ENCODE data around the gene RBBP8. TPM values are rescaled to one million over a fixed set of nuclear protein-coding genes. Genes with fewer than 3 reads are reported as not detected.

The RBBP8 gene
- total RNA-seq, 1 experiment from 2014 or later, result 65.2 TPM

- no peak overlapping the region for H3K18ac ChIP-seq (ENCODE audit: insufficient read length, low read depth, low read length)
- DNase-seq, result no peak
- peak overlapping the region; percentile 17 for H2AFZ ChIP-seq (ENCODE audit: low read length)
- no peaks in the 10 kb centered on the region for H3K79me1 ChIP-seq (ENCODE audit: insufficient read depth, low read depth, low read length, poor library complexity, severe bottlenecking)
- H3K14ac ChIP-seq (ENCODE audit: insufficient read depth, low read length), result peak overlapping the region; percentile 38
- H3T11ph ChIP-seq (ENCODE audit: low read length), result no peak overlapping the region
- H4K91ac ChIP-seq (ENCODE audit: insufficient read length, low read depth, low read length), result no peak overlapping the region
- Mint-ChIP-seq H3K4me3 (peak overlapping the region; percentile 78 to 89), H3K36me3 (ENCODE audit: insufficient read depth in 1 of 3, low read depth in 3 of 3) (peaks cover 9 to 27% (median 26%) of the 10 kb centered on the region in 3 experiments; a peak in 6 of 7 replicates), H3K27ac (peak overlapping the region; percentile 23 to 99 (median 53); a peak in 5 of 7 replicates), H3K9me3 (no peaks in the 10 kb centered on the region), H3K4me1 (peaks cover 24 to 36% of the 10 kb centered on the region in 2 experiments), H3K27me3 (ENCODE audit: low read depth) (no peaks in the 10 kb centered on the region)
- no peak overlapping the region for H4K8ac ChIP-seq (replicated peaks; ENCODE audit: insufficient read length, low read depth, low read length)
- H2AK5ac ChIP-seq (ENCODE audit: insufficient read length, low read length), result no peak overlapping the region
- H4K20me1 ChIP-seq (ENCODE audit: control insufficient read depth, insufficient read depth, insufficient read length), result no peaks in the 10 kb centered on the region
- no peak overlapping the region for H4K5ac ChIP-seq (ENCODE audit: insufficient read length, low read depth, low read length)
- no peaks in the 10 kb centered on the region for H3K27me3 ChIP-seq (ENCODE audit: insufficient read depth, low read length)
- no peak overlapping the region for H3K27ac ChIP-seq (ENCODE audit: insufficient read length, low read depth, low read length)
- no CpG with 5 or more reads among the region's 16 CpGs for WGBS (ENCODE audit: extremely low coverage, insufficient read length, low lambda C conversion rate)
- no peak overlapping the region for H3K4ac ChIP-seq (ENCODE audit: low read depth, low read length)
- H2BK12ac ChIP-seq (ENCODE audit: insufficient read length, low read depth, low read length), result no peak overlapping the region
- H3K4me2 ChIP-seq (ENCODE audit: insufficient read depth, insufficient read length, low read length), result peak overlapping the region; percentile 100
- no peak overlapping the region for H2BK5ac ChIP-seq (ENCODE audit: insufficient read length, low read length)
- H3K79me2 ChIP-seq (ENCODE audit: insufficient read depth, low read length), result peaks cover 2% of the 10 kb centered on the region; the same call in 1 of the 2 replicates
- no peak overlapping the region for H3K23ac ChIP-seq (ENCODE audit: insufficient read length, low read depth, low read length)
- no peak overlapping the region for H3K56ac ChIP-seq (ENCODE audit: insufficient read length, low read depth, low read length)
- H2BK15ac ChIP-seq (ENCODE audit: low read depth, low read length), result no peak overlapping the region
- H3K4me1 ChIP-seq (ENCODE audit: insufficient read depth, low read length), result no peaks in the 10 kb centered on the region
- H3K9me3 ChIP-seq (ENCODE audit: control insufficient read depth, low read depth, low read length), result no peaks in the 10 kb centered on the region
- no peak overlapping the region for H2BK20ac ChIP-seq (ENCODE audit: low read depth, low read length, poor library complexity, severe bottlenecking)
- H3K9ac ChIP-seq (ENCODE audit: extremely low read depth, insufficient read length, low read length), result peak overlapping the region; percentile 82
- no peak for TF ChIP-seq CTCF (conservative IDR thresholded peaks at IDR 0.05)
- no peak overlapping the region for H2BK120ac ChIP-seq (ENCODE audit: low read depth, low read length, poor library complexity, severe bottlenecking)
- H3K23me2 ChIP-seq (ENCODE audit: insufficient read length, low read depth, low read length, poor library complexity, severe bottlenecking), result peaks cover 4% of the 10 kb centered on the region
These were observed 867 bp downstream of the RBBP8 start for GRCh38 chr18:22933966-22934423.

All from H9 (cell line).